DND-41 (cell line): ENCODE results near the gene RAB4B.

Source experiments
- EZH2 ChIP-seq: IDR thresholded peaks from 3 replicates; pipeline ENCODE4 v1.6.1; 2012; ENCODE audit warnings: borderline replicate concordance, low read depth, mild to moderate bottlenecking, moderate library complexity, low read length, inconsistent platforms; ENCODE audit not compliant: severe bottlenecking
- TF ChIP-seq, protein P1 (sequence below): IDR thresholded peaks from 2 replicates; pipeline ENCODE4 v1.5.1; 2012; ENCODE audit warnings: borderline replicate concordance, low read length, moderate library complexity, mild to moderate bottlenecking; ENCODE audit not compliant: poor library complexity, severe bottlenecking; ENCODE audit errors: extremely low read depth

DNA sequence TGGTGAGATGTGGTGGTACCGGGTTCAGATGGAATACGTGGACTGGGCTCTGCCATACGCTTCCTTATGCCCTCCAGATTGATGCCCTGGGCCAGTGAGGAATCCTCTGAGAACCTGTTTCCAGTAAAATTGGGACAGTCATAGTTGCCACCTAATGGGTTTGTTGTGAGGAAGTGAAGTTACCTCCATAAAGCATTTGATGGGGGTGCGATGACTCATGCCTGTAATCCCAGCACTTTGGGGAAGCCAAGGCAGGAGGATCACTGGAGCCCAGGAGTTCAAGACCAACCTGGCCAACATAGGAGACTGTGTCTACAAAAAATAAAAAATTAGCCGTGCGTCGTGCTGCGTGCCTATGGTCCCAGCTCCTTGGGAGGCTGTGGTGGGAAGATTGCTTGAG is 22.3 kb upstream of the RAB4B start:
- TF ChIP-seq, protein P1, sequence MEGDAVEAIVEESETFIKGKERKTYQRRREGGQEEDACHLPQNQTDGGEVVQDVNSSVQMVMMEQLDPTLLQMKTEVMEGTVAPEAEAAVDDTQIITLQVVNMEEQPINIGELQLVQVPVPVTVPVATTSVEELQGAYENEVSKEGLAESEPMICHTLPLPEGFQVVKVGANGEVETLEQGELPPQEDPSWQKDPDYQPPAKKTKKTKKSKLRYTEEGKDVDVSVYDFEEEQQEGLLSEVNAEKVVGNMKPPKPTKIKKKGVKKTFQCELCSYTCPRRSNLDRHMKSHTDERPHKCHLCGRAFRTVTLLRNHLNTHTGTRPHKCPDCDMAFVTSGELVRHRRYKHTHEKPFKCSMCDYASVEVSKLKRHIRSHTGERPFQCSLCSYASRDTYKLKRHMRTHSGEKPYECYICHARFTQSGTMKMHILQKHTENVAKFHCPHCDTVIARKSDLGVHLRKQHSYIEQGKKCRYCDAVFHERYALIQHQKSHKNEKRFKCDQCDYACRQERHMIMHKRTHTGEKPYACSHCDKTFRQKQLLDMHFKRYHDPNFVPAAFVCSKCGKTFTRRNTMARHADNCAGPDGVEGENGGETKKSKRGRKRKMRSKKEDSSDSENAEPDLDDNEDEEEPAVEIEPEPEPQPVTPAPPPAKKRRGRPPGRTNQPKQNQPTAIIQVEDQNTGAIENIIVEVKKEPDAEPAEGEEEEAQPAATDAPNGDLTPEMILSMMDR: no peak
- no peak for TF ChIP-seq EZH2
